HG03469 (cell line): ENCODE results near the gene ATF5.

Experiments used
- ATAC-seq: cut with Tn5 transposase; IDR thresholded peaks from one replicate; pipeline ENCODE4 v1.9.1; 2021; ENCODE audit warnings: mild to moderate bottlenecking, moderate library complexity, moderate number of reproducible peaks; ENCODE audit not compliant: unreplicated experiment

The ATF5 gene

GRCh38 chr19:49894011-49894664 lies 34.9 kb upstream of the ATF5 start:
- no peak for ATAC-seq

DNA sequence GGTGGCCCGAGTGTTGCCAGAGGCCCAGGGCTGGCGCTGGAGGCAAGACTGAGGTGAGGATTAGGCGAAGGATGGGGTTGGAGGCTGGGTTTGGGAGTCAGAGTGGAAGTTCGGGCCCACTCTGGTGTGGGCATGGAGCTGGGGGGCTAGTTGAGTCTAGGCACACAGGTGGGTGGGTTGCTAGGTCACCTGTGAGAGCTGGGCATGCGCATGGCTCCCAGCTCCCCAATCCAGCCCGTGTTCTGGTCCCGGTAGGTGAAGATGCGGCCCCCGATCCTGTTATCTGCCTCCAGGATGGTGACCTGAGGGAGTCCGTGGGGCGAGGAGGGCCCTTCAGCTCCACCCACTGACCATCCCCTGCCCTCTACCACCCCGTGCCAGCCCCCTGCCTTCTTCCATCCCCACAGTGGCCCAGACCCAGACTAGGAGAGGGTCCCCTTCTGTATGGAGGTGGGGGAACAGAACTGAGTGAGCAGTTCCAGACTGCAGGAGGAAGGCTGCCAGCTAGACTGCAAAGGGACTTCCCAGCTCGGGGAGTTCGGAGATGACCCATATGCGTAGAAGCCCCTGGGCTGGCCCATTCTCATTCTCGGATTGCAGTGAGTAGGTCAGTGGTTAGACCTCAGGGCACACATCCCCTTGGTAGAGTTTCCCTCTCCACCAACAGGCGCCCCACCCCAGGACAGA lies 34.0 kb upstream of the ATF5 start:
- no peak for ATAC-seq

DNA sequence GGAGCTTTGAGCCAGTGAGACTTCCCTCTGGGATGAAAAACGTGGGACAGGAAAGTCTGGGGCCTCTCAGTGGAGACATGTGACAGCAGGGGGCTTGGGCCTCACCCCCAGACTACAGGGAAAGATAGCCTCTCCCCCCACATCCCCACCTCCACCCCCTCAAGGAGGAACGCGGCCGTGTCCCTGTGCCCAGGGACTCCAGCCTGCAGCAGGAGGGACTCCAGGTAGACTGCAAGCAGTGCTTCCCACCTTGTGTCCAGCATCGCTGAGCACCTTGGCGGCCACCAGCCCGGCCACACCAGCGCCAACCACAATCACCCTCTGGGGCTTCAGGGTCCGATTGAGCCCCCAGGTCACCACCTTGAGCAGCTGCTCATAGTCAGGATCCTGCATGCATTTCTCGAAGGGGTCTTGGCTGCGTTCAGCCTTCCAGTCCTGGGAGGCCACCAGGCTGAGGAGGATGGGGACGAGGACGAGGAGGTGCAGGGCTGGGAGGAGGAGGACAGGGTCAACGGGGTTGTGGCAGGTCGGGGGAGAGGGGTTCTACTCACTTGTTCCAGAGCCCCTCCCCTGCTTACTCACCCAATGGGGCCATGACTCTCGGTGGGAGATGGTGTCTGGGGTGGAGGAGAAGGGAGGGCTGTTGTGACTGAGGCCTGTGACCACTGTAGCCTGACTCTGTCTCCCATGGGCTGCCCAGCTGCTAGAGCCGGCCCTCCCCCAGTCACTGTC lies 33.3 kb upstream of the ATF5 start:
- no peak for ATAC-seq

- ATAC-seq = peak; percentile 34
These were observed 32.0 kb upstream of the ATF5 start, which contains the start of gene IL4I1 for GRCh38 chr19:49896863-49897621. Gene IL4I1, minus strand, starts transcription at chr19:49896887. Its CDS starts 727 bp downstream, at chr19:49896160.

- ATAC-seq = no peak
These were observed 24.9 kb upstream of the ATF5 start for GRCh38 chr19:49904136-49904535.

GRCh38 chr19:49906879-49907564 lies 22.0 kb upstream of the ATF5 start:
- no peak for ATAC-seq

DNA sequence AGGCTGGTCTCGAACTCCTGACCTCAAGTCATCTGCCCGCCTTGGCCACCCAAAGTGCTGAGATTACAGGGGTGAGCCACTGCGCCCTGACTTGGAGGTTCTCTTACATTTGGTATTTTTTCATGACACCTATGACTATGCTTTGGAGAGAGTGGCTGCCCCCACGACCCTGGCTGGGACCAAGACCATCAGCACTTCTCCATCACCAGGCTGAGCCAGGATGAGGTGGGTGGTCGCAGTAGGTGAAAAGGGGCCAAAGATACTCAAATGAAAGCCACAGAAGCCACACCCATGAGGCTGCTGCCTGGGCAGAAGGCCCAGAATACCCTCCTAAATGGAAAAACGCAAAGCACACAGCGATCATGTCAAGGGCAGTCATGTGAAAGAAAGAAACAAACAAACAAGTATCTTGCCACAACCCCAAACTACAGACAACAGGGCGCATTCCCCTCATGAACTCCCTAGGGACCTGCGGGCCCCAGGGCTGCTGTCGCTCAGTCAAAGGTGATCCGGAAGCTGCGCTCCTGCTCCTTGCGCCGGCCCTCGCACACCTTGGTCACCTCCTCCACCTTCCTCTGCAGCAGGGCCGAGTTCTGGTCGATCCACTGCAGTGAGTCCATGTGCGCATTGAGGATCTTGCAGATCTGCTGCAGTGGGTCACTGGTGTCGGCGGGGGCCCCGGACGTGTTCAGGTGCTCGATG lies 21.1 kb upstream of the ATF5 start:
- ATAC-seq = peak; percentile 21

GRCh38 chr19:49908480-49909420 lies 20.3 kb upstream of the ATF5 start:
- no peak for ATAC-seq

DNA sequence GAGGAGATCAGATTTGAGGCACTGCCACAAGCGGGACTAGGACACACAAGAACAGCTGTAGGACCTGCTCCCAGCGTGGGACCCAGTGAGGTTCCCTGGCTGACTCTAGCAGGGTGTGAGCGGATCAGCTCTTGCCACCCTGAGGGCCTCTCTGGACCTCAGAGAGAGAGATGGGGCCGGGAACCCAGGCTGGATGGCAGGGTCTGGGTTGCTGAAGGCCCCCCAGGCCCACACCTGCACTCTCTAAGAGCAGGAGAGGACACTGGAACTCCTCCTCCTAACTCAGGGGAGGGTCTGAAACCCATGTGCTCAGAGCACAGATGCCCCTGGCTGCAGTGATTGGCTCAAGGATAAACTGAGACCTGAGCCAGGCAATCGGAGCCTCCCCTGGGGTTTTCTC lies 18.8 kb upstream of the ATF5 start:
- no peak for ATAC-seq

DNA sequence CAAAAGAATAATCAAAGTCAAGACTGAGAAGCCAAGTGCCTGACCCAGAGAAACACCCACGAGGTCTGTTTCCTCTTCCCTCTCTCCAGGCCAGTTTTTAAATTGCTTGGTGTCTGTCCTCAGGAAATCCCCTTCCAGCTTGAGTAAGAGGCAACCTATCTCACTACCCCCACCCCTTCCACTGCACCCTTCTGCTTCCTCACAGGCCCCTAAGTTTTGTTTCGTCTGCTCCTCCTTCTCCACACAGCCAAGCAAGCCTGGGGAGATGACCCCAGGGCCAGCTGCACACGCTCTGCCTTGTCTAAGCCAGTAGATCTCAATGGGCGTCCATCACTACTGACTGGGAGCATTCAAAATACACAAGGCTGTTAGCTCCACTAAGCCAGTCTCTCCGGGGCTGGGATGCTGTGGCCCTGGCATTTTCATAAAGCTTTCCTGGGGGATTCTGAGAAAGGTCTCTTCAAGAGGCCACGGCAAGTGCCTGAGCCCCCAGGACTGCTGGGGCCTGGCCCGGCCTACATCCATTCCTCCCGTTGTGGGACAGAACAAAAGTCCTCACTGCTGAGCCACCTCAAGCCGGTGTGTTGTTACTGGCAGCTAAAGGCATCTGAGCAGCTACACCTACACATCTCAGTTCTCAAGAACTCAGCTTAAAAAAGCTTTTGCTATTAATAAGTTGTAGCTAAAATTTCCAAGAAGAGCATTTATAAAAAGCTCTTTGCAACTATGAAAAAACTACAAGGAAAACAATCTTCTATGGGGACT lies 17.4 kb upstream of the ATF5 start:
- ATAC-seq = no peak

- ATAC-seq = no peak
These were observed 15.9 kb upstream of the ATF5 start for GRCh38 chr19:49912965-49913685.

DNA sequence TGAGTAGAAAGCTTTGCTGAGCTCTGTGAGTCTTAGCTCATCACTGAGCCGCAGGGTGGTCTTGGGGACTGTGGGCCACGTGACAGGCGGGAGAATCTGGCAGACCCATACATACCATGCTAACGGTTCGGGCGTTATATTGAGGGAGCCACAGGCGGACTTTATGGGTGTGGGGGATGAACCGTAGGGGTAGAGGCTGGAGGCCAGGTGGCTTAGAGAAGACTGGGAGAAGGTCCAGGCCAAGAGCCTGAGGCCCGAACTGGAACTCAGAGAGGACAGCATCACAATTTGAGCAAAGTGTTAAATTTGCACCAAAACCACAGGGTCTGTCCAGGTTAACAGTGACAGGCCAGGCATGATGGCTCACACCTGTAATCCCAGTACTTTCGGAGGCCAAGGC lies 15.3 kb upstream of the ATF5 start:
- ATAC-seq = no peak

- ATAC-seq = no peak
These were observed 13.7 kb upstream of the ATF5 start for GRCh38 chr19:49915271-49915670.

DNA sequence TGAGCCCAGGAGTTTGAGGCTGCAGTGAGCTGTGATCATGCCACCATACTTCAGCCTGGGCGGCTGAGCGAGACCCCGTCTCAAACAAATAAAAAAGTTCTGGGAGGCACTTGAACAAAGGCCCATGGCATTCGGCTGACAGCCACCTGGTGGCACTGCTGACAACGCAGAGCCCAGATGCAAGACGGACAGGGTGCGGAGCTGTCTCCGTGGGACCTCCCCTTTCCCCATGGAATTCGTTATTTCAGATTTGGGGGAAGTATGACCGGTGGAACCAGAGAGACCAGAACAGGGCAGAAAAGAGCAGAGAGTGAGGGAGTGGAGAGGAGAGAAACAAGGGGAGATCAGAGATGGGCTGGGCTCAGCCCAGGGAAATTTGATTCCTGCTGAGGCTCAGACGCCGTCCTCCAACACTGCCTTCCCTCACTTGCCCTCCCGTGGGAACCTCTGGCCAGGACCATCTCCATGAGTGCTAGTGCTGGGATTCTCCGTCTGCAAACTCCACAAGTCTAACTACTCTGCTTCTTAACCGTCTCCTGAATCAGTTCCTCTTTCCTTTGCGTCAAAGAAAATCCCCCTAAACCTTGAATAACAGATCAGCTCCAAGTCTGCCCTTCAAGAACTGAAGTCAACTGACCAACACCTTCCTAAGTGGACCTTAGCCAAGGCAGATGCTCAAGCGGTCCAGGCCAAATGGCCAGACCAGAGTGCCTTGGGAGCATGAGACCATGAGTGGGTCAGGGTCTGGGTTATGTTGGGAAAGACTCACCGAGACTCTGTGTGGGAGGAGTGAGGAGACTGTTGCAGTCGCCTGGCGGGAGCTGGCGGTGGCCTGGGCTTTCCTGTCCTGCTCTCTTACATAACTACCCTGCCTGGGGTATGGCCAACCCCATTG lies 11.9 kb upstream of the ATF5 start:
- ATAC-seq = no peak

GRCh38 chr19:49918089-49918488 lies 10.9 kb upstream of the ATF5 start:
- no peak for ATAC-seq

DNA sequence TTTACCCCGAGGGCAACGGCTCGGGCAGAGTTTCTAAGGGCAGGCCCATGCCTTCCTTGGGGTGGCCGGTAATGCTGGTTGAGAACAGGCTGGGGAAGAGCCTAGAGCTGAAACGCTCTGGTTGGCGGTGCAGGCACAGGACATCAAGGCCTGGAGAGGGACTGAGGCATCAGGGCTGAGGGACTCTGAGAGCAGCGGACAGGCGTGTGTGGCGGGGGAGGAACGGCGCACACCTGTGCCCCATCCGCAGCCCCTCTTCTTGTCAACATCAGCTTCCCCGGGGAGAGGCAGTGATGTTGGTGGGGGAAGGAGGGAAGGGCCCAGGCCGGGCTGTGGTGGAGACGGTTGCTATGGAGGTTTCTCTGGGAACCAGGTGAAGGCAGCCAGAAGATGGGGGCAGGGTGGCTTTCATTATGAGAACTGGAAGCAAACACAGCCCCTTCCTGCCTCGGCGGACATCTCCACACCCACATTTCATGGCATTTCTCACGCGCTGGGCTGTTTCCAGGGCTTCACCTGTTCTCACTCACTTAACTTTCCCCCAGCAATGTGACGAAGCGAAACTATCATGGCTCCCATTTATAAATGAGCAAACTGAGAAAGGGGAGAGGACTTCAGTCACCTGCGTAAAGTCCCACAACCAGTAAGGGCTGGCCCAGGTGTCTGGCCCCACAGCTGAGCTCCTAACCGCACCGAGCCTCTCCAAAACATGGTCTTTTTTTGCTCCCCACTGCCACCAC lies 8.2 kb upstream of the ATF5 start:
- ATAC-seq = no peak
